WTC11 (cell line): ENCODE measurements around the gene SNRPA. TPM values are rescaled to one million over a fixed set of nuclear protein-coding genes. Genes with fewer than 3 reads are reported as not detected.

Experiments used
- ATAC-seq: fragments of 200-7000 bp; cut with Tn5 transposase; 2 replicates; pipeline ENCODE4 v1.10.0; 2021; ENCODE audit warnings: mild to moderate bottlenecking, moderate library complexity
- CTCF ChIA-PET: fragments of 300-600 bp; sonication (Branson Sonifier 250); formaldehyde crosslinking; loops from one replicate; lab custom pipeline; 2021; ENCODE audit warnings: antibody characterized with exemption; lab: Charles Lee
- POLR2A ChIA-PET: fragments of 350-600 bp; sonication (Branson Sonifier 250); formaldehyde crosslinking; loops from one replicate; lab custom pipeline; 2021; ENCODE audit warnings: antibody characterized with exemption; lab: Charles Lee
- DNase-seq: peaks from one replicate; pipeline ENCODE4 v3.0.0; 2021; ENCODE audit warnings: low spot score
- H3K27ac Mint-ChIP-seq: 2 replicates; pipeline ENCODE4 v1.8.0; 2021; ENCODE audit warnings: mixed read lengths
- H3K27me3 Mint-ChIP-seq: 2 replicates; pipeline ENCODE4 v1.8.0; 2021; ENCODE audit warnings: low read depth, mild to moderate bottlenecking, moderate library complexity, mixed read lengths
- H3K36me3 Mint-ChIP-seq: 2 replicates; pipeline ENCODE4 v1.8.0; 2021; ENCODE audit warnings: mixed read lengths
- H3K4me1 Mint-ChIP-seq: 2 replicates; pipeline ENCODE4 v1.8.0; 2022; ENCODE audit warnings: mixed read lengths
- H3K4me3 Mint-ChIP-seq: 2 replicates; pipeline ENCODE4 v1.8.0; 2021; ENCODE audit warnings: mild to moderate bottlenecking, moderate library complexity, mixed read lengths
- H3K9me3 Mint-ChIP-seq: 2 replicates; pipeline ENCODE4 v1.8.0; 2021; ENCODE audit warnings: mixed read lengths
- CREM ChIP-seq: sonication (generic); formaldehyde crosslinking; IDR thresholded peaks from 2 replicates; pipeline ENCODE4 v1.8.1; 2022; ENCODE audit warnings: mild to moderate bottlenecking, missing genetic modification reagents, moderate library complexity
- ELF4 ChIP-seq: sonication (generic); formaldehyde crosslinking; IDR thresholded peaks from 2 replicates; pipeline ENCODE4 v1.8.1; 2022; ENCODE audit warnings: low read depth, mild to moderate bottlenecking, moderate library complexity, missing genetic modification reagents
- FOXP1 ChIP-seq: sonication (generic); formaldehyde crosslinking; IDR thresholded peaks from 2 replicates; pipeline ENCODE4 v1.8.0; 2022; ENCODE audit warnings: missing genetic modification reagents, mild to moderate bottlenecking, moderate library complexity, borderline replicate concordance
- NR2C2 ChIP-seq: sonication (generic); formaldehyde crosslinking; IDR thresholded peaks from 2 replicates; pipeline ENCODE4 v1.8.0; 2022; ENCODE audit warnings: mild to moderate bottlenecking, missing genetic modification reagents
- SP1 ChIP-seq: sonication (generic); formaldehyde crosslinking; conservative IDR thresholded peaks from 2 replicates; pipeline ENCODE4 v1.8.1; 2022; ENCODE audit warnings: missing genetic modification reagents
- ZNF138 ChIP-seq: sonication (generic); formaldehyde crosslinking; conservative IDR thresholded peaks from 2 replicates; pipeline ENCODE4 v1.8.1; 2022; ENCODE audit warnings: mild to moderate bottlenecking, moderate library complexity, missing genetic modification reagents
- ZNF317 ChIP-seq: sonication (generic); formaldehyde crosslinking; IDR thresholded peaks from 2 replicates; pipeline ENCODE4 v1.8.1; 2023; ENCODE audit warnings: low read depth, mild to moderate bottlenecking, moderate library complexity, missing genetic modification reagents, borderline replicate concordance
- total RNA-seq: library from RNA; stranded (reverse); gene quantifications from 3 replicates; pipeline ENCODE4 v1.2.3, GENCODE V29; 2021
- TF ChIP-seq, protein P1 (sequence below): fragments of 250-450 bp; sonication (Bioruptor Pico); IDR thresholded peaks from 2 replicates; pipeline ENCODE4 v1.9.0; 2021; ENCODE audit warnings: mild to moderate bottlenecking, borderline replicate concordance
- TF ChIP-seq, protein P2 (sequence below): sonication (generic); formaldehyde crosslinking; IDR thresholded peaks from 2 replicates; pipeline ENCODE4 v1.8.0; 2022; ENCODE audit warnings: mild to moderate bottlenecking, missing genetic modification reagents
- TF ChIP-seq, protein P3 (sequence below): fragments of 250-450 bp; sonication (Bioruptor Pico); IDR thresholded peaks from 2 replicates; pipeline ENCODE4 v1.9.0; 2021; ENCODE audit warnings: moderate library complexity, mild to moderate bottlenecking, inconsistent platforms, borderline replicate concordance
- TF ChIP-seq, protein P4 (sequence below): sonication (generic); formaldehyde crosslinking; IDR thresholded peaks from 2 replicates; pipeline ENCODE4 v1.8.1; 2023; ENCODE audit warnings: mild to moderate bottlenecking, missing genetic modification reagents, moderate library complexity
- TF ChIP-seq, protein P5 (sequence below): sonication (generic); formaldehyde crosslinking; conservative IDR thresholded peaks from 2 replicates; pipeline ENCODE4 v1.8.1; 2023; ENCODE audit warnings: mild to moderate bottlenecking, low read depth, missing genetic modification reagents, moderate library complexity
- TF ChIP-seq, protein P6 (sequence below): sonication (generic); formaldehyde crosslinking; IDR thresholded peaks from 2 replicates; pipeline ENCODE4 v1.8.0; 2023; ENCODE audit warnings: mild to moderate bottlenecking, missing genetic modification reagents
- TF ChIP-seq, protein P7 (sequence below): fragments of 200-600 bp; IDR thresholded peaks from 2 replicates; pipeline ENCODE4 v1.8.0; 2022; ENCODE audit warnings: antibody characterized with exemption

SNRPA gene
- total RNA-seq, 1 experiment from 2014 or later = 227 TPM

DNA sequence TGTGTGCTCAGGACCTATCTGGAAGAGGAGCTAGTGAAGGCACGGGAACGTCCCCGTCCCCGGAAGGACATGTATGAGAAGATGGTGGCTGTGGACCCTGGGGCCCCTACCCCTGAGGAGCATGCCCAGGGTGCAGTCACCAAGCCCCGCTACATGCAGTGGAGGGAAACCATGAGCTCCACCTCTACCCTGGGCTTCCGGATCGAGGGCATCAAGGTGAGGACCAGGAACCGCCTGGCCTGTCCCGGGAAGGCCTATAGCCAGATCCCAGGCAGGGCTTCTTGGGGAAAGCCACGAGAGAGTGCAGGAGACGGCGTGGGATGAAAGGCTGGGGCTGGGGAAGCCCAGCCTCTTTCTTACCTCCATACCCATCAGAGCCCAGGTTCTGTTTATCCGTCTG is 17.9 kb upstream of the SNRPA start:
- no peaks in the 10 kb centered on the region for H3K27me3 Mint-ChIP-seq
- no peaks in the 10 kb centered on the region for H3K9me3 Mint-ChIP-seq
- ChIA-PET POLR2A (no interaction called here), CTCF (no interaction called here)
- H3K27ac Mint-ChIP-seq = no peak overlapping the region
- no peak overlapping the region for H3K4me3 Mint-ChIP-seq
- DNase-seq (no peak), ATAC-seq (no peak)
- TF ChIP-seq, protein P1, sequence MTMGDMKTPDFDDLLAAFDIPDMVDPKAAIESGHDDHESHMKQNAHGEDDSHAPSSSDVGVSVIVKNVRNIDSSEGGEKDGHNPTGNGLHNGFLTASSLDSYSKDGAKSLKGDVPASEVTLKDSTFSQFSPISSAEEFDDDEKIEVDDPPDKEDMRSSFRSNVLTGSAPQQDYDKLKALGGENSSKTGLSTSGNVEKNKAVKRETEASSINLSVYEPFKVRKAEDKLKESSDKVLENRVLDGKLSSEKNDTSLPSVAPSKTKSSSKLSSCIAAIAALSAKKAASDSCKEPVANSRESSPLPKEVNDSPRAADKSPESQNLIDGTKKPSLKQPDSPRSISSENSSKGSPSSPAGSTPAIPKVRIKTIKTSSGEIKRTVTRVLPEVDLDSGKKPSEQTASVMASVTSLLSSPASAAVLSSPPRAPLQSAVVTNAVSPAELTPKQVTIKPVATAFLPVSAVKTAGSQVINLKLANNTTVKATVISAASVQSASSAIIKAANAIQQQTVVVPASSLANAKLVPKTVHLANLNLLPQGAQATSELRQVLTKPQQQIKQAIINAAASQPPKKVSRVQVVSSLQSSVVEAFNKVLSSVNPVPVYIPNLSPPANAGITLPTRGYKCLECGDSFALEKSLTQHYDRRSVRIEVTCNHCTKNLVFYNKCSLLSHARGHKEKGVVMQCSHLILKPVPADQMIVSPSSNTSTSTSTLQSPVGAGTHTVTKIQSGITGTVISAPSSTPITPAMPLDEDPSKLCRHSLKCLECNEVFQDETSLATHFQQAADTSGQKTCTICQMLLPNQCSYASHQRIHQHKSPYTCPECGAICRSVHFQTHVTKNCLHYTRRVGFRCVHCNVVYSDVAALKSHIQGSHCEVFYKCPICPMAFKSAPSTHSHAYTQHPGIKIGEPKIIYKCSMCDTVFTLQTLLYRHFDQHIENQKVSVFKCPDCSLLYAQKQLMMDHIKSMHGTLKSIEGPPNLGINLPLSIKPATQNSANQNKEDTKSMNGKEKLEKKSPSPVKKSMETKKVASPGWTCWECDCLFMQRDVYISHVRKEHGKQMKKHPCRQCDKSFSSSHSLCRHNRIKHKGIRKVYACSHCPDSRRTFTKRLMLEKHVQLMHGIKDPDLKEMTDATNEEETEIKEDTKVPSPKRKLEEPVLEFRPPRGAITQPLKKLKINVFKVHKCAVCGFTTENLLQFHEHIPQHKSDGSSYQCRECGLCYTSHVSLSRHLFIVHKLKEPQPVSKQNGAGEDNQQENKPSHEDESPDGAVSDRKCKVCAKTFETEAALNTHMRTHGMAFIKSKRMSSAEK = no peak
- TF ChIP-seq, protein P2, sequence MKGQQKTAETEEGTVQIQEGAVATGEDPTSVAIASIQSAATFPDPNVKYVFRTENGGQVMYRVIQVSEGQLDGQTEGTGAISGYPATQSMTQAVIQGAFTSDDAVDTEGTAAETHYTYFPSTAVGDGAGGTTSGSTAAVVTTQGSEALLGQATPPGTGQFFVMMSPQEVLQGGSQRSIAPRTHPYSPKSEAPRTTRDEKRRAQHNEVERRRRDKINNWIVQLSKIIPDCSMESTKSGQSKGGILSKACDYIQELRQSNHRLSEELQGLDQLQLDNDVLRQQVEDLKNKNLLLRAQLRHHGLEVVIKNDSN (CRISPR knock-in tag) = no peak
- TF ChIP-seq SP1 (CRISPR knock-in tag) (no peak), ZNF317 (CRISPR knock-in tag) (no peak), ELF4 (no peak), NR2C2 (no peak), ZNF138 (CRISPR knock-in tag) (no peak), CREM (CRISPR knock-in tag) (no peak), FOXP1 (CRISPR knock-in tag) (no peak)
- TF ChIP-seq, protein P3, sequence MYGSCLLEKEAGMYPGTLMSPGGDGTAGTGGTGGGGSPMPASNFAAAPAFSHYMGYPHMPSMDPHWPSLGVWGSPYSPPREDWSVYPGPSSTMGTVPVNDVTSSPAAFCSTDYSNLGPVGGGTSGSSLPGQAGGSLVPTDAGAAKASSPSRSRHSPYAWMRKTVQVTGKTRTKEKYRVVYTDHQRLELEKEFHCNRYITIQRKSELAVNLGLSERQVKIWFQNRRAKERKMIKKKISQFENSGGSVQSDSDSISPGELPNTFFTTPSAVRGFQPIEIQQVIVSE = no peak
- TF ChIP-seq, protein P4, sequence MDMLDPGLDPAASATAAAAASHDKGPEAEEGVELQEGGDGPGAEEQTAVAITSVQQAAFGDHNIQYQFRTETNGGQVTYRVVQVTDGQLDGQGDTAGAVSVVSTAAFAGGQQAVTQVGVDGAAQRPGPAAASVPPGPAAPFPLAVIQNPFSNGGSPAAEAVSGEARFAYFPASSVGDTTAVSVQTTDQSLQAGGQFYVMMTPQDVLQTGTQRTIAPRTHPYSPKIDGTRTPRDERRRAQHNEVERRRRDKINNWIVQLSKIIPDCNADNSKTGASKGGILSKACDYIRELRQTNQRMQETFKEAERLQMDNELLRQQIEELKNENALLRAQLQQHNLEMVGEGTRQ (CRISPR knock-in tag) = no peak
- TF ChIP-seq, protein P5, sequence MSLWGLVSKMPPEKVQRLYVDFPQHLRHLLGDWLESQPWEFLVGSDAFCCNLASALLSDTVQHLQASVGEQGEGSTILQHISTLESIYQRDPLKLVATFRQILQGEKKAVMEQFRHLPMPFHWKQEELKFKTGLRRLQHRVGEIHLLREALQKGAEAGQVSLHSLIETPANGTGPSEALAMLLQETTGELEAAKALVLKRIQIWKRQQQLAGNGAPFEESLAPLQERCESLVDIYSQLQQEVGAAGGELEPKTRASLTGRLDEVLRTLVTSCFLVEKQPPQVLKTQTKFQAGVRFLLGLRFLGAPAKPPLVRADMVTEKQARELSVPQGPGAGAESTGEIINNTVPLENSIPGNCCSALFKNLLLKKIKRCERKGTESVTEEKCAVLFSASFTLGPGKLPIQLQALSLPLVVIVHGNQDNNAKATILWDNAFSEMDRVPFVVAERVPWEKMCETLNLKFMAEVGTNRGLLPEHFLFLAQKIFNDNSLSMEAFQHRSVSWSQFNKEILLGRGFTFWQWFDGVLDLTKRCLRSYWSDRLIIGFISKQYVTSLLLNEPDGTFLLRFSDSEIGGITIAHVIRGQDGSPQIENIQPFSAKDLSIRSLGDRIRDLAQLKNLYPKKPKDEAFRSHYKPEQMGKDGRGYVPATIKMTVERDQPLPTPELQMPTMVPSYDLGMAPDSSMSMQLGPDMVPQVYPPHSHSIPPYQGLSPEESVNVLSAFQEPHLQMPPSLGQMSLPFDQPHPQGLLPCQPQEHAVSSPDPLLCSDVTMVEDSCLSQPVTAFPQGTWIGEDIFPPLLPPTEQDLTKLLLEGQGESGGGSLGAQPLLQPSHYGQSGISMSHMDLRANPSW (CRISPR knock-in tag) = no peak
- TF ChIP-seq, protein P6, sequence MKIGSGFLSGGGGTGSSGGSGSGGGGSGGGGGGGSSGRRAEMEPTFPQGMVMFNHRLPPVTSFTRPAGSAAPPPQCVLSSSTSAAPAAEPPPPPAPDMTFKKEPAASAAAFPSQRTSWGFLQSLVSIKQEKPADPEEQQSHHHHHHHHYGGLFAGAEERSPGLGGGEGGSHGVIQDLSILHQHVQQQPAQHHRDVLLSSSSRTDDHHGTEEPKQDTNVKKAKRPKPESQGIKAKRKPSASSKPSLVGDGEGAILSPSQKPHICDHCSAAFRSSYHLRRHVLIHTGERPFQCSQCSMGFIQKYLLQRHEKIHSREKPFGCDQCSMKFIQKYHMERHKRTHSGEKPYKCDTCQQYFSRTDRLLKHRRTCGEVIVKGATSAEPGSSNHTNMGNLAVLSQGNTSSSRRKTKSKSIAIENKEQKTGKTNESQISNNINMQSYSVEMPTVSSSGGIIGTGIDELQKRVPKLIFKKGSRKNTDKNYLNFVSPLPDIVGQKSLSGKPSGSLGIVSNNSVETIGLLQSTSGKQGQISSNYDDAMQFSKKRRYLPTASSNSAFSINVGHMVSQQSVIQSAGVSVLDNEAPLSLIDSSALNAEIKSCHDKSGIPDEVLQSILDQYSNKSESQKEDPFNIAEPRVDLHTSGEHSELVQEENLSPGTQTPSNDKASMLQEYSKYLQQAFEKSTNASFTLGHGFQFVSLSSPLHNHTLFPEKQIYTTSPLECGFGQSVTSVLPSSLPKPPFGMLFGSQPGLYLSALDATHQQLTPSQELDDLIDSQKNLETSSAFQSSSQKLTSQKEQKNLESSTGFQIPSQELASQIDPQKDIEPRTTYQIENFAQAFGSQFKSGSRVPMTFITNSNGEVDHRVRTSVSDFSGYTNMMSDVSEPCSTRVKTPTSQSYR (CRISPR knock-in tag) = no peak
- TF ChIP-seq, protein P7, sequence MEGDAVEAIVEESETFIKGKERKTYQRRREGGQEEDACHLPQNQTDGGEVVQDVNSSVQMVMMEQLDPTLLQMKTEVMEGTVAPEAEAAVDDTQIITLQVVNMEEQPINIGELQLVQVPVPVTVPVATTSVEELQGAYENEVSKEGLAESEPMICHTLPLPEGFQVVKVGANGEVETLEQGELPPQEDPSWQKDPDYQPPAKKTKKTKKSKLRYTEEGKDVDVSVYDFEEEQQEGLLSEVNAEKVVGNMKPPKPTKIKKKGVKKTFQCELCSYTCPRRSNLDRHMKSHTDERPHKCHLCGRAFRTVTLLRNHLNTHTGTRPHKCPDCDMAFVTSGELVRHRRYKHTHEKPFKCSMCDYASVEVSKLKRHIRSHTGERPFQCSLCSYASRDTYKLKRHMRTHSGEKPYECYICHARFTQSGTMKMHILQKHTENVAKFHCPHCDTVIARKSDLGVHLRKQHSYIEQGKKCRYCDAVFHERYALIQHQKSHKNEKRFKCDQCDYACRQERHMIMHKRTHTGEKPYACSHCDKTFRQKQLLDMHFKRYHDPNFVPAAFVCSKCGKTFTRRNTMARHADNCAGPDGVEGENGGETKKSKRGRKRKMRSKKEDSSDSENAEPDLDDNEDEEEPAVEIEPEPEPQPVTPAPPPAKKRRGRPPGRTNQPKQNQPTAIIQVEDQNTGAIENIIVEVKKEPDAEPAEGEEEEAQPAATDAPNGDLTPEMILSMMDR = no peak
- H3K36me3 Mint-ChIP-seq = peaks cover 48% of the 10 kb centered on the region
- no peaks in the 10 kb centered on the region for H3K4me1 Mint-ChIP-seq
